NCI-H2171 (cell line): ENCODE measurements around the gene MRTO4.
"Not testable (repeated sequence)": the region's sequence is repeated elsewhere in the genome, so short reads cannot be mapped to it uniquely, and the experiment has no call there.

Source experiments
- DNase-seq: peaks from one replicate; lab custom pipeline; 2025; lab: John Stamatoyannopoulos, UW

Gene MRTO4

DNA sequence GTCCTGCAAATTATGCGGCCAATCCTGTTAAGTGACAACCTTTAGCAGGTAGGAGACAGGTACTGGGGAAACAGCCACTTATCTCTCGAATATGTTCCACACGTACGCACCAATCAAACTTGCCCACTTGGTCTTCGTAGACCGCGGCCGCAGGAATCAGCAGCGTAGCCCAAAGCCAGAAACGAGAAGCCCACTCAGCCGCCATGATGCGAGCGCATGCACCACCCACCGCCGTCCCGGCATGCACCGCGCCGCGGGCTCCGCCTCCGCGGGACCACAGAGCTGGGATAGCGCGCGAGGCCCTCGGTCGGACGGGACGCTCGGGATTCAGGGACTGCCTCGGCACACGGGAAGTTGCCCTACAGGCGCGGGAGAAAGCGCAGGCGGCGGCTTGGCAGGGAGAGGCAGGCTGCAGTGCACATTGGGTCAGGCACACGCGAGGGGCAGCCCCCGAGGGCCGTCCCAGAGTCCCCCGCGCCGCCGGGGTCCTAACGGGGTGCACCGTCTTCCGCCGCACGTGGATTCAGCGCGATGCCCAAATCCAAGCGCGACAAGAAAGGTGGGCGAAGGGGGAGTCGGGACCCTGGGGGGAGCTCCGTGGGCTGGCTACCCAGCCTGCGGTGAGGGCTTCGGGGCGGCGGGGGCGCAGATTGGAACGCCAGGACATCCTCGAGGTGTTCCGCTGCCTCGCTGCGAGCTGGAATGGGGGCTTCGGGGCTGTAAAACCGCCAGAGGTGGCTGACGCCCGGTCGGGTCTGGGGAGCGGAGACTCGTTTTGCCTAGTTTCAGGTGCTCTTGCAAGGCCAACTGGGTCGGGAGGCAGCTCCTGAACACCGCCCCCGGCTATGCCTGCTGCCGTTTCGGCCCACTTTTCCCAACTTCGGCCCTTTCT, at the start of gene MRTO4, which contains the start of gene EMC1:
Gene MRTO4, plus strand, starts transcription at position 501 of the 892 bp plus-strand sequence. Its CDS starts 31 bp downstream, at position 532.
Gene EMC1, minus strand, starts transcription at position 220 of the 892 bp plus-strand sequence. Its CDS starts 15 bp downstream, at position 205.
- peak; percentile 88 for DNase-seq

DNA sequence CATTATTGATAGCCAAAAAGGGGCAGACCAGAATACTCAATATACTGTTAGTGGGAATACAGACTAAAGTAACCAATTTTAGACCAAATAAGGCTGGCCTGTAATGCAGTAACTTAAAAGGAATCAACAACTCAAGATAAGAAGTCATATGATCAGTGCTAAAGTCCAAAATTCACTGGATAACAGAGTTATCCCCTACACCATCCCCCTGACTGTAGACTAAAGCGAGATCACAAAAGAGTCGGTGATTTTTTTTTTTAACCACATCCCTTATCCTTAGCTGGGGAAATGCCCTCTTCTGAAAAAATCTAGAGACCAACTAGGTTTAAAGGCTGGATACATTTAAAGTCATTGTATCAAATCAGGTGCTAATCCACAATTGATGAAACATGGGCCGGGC, 49.2 kb upstream of the MRTO4 start:
- DNase-seq, result no peak

DNA sequence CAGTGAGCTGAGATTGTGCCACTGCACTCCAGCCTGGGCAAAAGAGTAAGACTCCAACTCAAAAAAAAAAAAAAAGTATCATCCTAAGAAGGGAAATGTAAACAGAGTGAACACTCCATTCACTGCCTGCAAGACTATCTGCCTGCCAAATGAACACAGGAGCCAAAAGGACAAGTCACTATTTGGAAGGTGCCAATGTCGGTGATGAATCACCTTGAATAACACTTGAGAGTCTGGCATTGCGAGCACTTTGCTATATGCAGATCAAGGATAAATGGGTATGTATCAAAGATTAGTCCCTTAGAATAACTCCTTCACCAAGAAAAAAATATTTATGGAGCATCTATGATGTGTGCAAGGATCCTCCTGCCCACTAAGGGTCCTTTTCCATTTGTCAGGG, 48.2 kb upstream of the MRTO4 start:
- DNase-seq, result no peak

DNA sequence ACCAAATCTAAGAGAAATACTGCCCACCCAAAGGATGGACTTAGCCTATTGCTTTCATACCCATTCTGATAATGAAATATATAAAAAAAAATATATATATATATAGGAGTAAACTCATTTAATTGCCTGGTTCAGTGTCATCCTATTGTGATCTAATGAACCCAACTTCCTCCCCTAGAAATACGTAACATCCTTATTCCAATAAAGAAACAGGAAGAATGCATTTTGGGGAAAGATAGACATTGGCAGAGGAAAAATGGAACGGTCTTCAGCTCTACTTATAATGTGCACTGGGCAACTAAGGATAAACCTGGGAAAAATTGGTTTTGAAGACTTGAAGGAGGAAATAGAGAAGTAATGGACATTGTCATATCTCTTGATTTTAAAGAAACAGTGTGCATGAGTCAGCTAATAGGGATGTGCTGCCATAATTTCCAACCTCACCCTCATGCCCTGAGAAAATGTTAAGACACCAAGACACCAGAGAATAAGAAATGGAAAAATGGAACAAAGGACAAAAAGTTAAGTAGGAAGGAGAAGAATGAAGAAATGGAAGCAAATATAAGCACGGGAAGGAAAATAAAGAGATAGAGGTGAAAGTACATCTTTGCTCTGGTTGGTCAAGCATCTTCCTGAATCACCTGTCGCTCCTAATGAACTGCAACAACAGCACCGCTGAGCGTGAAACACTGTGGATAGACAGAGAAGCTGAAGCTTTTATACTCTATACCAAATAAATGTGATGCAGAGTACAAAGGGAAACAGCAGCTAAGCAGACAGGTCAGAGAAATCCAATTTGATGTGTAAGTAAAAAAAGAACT, 46.9 kb upstream of the MRTO4 start:
- no peak for DNase-seq

DNA sequence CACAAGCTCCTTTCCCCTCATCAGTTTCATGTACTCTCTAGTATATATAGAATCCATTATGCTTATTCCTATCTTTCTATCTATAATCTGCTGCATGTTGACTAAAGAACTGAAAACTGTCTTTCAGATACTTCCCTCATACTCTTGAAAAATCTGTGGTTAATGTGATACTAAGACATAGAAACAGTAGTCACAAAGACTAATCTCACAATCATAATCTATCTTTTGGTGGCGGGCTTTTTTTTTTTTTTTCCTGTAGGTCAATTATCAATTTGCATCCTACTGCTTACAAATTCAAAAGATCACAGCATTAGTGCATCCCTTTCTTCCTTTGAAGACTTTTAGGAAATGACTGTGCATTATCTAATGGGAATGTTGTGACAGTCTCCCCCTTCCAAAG, 46.2 kb upstream of the MRTO4 start:
- no peak for DNase-seq

DNA sequence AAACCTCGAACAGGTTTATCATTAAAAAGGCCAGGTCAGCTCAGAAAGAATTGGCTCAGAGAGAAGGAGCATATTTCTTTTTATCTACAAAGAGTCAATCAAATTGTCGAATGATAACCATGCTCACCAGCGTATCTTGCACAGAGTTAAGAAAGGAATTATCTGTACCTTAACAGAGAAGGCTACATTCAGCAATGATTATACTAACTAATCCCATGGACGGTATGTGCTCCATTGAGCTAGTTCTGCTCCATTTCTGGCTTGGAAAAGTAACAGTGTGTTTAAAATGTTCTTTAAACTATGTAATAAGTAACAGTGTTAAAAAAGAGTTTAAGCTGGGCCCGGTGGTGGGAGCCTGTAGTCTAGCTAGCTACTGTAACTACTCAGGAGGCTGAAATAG, 45.8 kb upstream of the MRTO4 start:
- no peak for DNase-seq

DNA sequence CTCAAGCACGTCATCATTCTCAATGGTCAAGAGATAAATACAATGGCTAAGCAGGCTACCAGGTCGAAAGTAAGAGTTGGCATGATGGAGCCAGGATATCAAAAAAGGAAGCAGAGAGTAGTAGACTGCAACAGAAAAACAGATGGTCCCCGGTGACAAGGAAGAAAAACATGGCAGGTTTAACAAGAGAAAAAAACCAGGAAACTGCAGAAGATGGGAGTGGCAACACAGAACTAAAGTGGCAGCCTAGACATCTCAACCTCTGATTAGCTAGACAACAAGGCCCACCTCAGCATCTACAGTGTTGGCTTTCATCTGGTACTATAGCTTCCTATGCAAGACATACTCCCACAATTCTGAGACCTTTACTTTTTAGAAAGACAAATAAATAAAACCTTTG, 44.7 kb upstream of the MRTO4 start:
- no peak for DNase-seq

DNA sequence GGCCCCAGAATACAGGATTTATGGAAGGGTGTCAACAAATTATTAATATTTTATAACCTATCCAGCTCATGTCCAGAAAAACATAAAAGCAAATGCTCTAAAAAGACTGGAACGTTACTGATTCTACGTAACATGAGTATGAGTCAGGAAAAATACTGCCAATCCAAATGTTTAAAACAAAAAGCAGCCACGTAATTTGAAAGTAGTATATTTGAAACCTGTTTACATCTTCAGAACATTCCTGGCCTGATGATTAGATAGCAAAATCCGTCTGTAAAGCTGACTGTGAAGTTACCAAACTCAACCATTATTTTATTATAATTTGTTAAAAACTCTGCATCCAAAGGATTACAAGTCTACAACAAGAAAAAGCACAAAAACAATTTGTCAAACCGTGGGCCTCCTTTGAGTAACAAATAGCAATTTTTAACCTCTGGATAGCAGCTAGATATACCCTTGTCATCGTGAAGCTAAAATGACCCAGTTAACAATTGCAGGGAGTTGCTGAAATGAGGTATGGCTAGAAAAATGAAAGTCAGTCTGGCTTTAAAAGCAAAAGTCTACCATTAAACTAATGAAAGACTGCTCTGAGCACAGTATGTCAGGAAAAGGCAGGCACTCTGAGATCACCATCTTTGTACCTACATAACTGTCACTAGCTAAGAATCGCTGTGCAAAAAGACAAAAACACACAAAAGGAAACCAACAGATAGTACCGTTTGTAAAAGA, 42.7 kb upstream of the MRTO4 start:
- no peak for DNase-seq

DNA sequence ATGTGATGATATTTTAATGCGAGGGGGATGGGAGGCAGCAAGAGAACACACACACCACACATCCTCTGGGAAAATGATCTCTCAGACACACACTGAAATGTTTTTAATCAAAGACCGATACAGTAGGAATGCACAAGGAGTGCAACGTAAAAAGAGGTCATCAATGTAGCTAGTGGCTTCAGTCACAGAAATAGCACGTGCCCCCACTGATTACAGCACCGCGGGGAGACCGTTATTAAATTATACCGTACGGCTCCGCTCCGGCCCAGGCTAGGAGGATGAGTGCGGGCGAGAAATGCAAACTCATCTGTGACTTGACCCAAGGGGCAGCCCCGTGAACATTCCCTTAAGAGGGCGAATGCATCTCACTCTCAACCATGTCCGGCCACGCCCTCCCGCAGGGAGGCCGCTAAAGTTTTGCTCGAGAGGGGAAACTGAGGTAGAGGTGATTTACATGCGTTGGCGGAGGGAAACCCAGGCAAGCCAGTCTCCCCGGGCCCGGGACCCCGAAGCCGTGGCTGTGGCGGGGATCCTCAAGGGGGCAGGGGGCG, 42.1 kb upstream of the MRTO4 start:
- no peak for DNase-seq

DNA sequence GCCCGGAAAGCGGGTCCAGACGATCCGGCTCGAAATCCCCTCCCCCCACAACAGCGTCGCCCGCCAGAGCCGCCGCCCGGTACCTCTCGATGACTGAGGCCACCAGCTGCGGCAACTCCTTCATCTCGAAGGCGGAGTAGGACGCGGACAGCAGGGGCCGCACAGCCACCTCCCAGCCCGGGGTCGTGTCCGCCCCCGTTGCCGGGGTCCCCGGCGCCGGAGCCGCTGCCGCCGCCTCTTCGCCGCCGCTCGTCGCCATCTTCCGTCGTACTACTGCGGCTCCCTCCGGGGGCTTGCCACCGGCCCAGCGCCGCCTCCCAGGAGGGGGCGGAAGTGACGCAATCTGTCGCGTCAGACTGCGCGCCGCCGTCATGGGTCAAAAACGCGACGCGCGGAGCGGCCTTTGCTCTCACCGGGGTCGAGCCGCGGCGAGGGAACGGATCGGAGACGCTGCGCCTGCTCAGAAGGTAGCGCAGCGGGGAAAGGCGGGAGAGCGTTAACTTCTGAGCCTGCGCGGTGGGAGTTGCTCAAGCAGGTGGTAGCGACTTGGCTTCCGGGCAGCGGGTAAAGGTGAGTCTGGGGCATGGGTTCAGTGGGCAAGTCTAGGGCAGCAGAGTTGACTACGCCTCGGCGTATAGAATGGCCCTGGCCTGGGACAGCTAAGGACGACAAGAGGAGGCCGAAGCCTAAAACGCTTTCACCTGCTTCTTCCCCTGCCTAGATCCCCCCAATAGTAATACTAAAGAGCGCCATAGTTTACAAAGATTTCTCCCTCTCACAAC, 41.4 kb upstream of the MRTO4 start, which contains the start of gene UBR4:
Gene UBR4, minus strand, starts transcription at position 277 of the 782 bp plus-strand sequence. Its CDS starts 18 bp downstream, at position 259.
- peak; percentile 98 for DNase-seq

DNA sequence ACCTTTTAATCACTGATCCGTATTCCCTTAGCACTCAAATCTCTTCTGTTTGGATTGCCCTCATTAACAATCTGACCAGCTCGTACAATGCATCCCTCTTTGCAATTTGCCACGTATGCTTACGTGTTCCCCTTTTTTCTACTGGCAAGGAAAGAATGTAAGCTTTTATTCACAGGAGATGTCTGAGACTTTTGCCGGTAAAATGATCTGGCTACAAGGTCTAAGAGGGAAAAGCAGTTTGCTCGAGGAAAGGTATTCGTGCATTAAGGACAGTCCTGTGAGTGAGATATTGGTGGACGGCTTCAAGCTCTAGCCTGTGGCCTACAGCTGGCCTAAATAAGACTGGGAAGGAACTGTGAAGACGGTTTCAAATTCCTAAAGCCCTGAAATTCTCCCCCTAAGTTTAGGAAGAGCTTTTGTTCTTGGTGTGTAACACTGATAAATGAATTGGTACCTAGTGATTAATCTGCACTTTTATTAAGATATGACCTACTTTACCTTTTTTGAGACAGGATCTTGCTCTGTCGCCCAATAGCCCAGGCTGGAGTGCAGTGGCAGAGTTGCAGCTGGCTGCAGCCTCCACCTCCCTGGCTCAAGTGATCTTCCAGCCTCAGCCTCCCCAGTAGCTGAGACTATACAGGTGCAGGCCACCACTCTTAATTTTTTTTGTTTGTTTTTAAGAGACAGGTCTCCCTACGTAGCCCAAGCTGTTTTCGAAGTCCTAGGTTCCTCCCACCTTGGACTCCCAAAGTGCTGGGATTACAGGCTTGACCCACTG, 40.6 kb upstream of the MRTO4 start:
- no peak for DNase-seq

DNA sequence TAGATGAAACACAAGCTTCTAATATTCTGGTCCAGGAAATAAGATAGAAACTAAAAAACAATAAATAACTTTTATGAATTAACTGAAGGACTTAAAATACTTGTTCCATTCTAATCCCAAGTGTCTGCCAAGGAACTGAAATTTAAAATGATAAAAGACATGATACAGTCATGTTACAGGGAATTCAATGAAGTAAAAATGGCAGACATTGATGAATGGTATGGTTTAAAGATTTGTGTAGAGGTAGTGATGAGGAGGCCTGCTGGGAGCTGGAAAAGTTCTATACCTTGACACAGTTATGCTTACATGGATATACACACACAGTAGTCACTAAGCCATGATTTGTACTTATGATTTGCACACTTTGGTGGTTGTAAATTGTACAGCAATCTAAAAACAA, 39.4 kb upstream of the MRTO4 start:
- DNase-seq, result no peak

DNA sequence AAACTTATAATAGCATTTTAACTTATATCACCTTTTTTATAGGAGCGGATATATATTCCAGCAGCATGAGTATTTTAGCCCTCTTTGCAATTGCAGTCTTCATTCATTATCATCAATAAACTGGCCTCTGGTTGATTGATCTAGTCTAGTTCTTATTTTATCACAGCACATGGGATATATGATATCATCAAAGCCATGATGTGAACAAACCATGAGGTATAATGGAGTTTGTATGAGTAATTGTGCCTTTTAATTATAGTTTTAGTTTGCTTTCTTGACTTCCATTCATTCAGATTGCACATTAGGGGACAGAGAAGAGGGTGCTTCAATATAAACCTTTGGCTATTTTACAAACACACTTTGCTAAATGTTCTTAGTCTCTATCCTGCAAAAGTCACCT, 38.0 kb upstream of the MRTO4 start:
- DNase-seq, result no peak

DNA sequence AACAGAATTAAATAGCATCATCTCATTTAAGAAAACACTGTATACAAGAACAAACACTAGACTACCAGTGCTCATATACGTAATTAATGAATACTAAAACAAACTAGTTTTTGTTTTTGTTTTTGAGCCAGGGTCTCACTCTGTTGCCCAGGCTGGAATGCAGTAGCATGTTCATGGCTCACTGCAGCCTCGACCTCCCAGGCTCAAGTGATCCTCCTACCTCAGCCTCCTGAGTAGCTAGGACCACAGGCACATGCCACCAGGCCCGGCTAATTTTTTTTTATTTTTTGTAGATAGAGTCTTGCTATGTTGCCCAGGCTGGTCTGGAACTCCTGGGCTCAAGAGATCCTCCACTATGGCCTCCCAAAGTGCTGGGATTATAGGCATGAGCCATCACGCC, 35.0 kb upstream of the MRTO4 start:
- DNase-seq, result not testable (repeated sequence)

DNA sequence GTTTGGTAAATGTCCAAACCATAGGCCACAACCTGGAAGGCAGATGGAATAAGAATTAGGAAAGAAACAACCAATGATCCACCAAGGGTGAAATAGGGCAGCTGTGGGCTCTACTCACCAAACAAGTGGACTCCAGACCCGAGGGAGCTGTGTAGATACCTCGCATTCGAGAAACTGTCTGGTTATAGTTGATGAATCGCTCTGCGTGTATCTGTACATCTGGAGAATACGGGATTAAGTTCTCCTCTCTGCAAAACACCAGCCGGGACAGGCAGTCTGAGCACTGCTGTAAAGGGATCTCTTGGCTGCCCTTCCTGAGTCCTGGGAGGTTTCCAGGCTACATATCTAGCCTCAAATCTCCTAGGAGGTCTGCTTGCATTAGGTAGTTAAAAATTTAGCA, 32.2 kb upstream of the MRTO4 start:
- DNase-seq, result no peak

DNA sequence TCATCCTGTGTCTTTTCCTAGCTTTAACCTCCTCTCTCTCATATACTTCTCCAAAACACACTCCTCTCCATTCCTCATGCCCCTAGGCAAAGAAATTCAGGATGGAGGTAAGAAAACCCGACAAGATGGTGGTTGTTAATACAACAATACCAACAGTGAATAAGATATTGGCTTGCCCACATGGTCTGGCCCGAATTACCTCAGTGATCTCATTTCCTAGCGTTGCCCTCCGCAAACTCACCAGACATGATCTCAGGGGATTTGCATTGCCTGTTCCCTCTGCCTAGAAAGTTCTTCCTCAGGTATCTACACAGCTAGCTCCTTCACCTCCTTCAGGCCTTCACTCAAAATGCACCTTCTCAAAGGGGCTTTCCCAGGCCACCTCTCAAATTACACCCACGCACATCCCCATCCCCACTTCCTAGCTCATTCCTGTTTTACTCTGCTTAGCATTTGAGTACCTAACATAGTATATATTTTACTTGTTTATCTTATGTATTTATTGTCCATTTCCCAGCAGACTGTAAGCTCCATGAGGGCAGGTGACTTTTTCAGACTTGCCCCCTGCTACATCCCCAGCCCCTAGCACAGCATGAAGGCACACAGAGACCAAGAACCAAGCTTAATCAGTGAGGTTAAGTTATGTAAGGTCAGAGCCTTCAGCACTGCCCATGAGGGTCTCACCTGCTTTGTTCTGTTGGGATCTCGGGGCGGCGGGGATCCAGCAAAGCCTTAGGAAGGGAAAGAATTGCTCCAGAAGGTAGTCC, 31.3 kb upstream of the MRTO4 start:
- no peak for DNase-seq

DNA sequence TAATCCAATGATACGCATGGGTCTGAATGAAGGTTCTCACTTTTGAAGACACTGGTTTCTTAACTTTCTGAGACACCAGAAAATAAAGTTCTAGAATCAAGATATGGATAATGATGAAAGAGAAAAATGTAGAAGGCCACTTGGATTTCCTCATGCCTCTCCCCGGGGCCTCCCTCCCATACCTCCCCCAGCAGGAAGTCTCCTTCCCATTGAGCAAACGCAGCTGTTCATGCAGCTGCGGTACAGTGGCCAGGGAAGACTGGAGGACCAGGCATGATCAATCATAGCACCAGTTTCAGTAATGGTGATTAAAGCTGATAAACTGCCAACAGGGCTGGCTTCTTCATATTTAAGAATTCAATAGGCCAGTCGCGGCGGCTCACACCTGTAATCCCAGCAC, 30.6 kb upstream of the MRTO4 start:
- DNase-seq, result no peak

DNA sequence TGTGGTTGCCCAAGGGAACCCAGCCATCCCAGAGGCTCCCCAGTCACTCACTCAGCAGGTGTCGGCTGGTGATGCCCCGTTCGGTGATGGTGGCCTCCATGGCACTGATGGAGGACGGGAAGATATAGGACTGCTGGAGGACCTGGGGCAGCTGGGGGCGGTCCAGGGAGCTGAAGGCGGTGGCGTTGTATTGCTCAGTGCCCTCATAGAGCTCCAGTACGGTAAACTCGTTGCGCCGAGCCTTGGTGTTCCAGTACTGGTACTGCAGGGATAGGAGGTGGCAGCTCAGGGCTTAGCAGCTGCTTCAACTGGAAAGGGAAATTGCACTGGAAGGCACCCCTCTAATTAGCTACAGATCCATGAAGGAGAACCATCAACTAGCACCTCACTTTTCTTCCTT, 29.0 kb upstream of the MRTO4 start:
- DNase-seq, result no peak
